GM18868 (cell line): ENCODE measurements around the gene COX17.

ENCODE experiments used
- ATAC-seq: cut with Tn5 transposase; IDR thresholded peaks from one replicate; pipeline ENCODE4 v1.9.1; 2021; ENCODE audit warnings: mild to moderate bottlenecking, moderate library complexity; ENCODE audit not compliant: unreplicated experiment

The COX17 gene

DNA sequence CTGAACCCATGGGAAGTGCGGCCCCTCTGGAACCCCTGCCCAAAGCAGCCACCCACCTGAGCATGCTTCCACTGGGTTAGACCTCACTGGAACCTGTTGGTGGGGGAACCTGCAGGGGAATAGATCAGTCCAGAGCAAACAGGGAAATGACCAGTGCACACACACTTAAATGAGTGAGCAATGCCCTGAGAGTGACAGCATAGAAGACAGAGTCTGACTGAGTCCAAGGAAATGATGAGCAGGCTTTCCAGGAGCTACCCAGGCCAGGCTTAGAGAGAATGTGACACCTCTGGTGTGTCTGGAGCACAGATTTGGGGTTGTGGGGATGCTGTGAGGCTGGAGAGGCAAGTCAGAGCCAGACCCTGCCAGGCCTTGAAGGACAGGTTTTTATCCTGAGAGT is 51.0 kb downstream of the COX17 start:
- ATAC-seq, result no peak

DNA sequence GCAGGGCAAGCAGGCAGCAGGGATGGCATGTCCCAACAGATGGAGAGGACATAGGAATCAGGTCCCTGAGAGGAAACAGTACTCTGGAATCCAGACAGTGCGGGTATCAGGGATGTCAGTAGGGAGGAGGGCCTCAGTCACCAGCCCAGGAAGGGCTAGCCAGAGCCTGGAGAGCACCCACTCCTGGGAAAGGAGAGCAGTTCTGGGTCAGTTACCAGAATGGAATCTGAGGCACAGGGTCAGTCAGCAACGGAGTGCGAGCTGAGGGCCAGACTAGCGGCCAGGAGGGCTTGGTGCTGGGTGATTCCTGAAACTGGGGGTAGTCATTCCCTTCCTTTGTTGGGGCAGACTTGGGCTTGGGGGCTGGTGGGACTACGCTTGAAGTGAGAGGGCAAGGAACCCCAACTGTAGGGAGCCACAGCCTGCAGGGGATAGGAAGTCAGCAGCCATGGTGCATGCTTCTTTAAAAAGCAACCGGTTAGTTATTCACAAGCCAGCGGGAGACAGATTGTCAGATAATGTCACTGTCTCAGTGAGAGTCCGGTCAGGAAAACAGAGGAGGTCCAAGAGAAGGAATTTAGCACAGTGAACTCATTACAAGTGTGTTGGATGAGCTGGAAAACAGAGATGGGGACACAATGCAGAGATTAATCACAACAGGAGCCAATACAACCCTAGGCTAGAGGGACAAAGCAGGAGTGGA is 51.6 kb downstream of the COX17 start:
- no peak for ATAC-seq

DNA sequence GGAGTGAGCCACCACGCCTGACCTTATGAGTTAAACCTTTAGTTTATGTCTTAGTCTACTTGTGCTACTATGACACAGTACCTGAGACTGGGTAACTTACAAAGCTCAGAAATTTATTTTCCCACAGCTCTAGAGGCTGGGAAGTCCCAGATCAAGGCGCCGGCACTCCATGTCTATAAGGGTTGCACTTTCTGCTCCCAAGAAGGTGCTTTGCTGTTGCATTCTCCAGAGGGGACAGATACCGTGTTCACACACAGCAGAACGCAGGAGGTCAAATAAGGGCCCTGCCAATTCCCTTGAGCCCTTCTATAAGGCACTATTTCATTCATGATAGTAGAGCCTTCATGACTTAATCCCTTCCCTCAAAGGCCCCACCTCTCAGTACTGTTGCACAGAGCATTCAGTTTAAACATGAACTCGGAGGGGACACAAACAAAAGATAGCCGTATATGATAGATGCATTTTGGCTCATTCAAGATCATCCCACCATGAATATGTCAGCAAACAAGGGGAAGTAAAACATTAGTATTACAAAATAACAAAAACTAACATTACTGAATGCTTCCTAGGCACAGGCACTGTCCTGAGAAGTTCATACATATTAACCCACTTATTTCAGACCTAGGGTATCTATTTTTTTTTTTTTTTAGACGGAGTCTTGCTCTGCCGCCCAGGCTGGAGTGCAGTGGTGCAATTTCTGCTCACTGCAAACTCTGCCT is 53.0 kb downstream of the COX17 start:
- no peak for ATAC-seq

DNA sequence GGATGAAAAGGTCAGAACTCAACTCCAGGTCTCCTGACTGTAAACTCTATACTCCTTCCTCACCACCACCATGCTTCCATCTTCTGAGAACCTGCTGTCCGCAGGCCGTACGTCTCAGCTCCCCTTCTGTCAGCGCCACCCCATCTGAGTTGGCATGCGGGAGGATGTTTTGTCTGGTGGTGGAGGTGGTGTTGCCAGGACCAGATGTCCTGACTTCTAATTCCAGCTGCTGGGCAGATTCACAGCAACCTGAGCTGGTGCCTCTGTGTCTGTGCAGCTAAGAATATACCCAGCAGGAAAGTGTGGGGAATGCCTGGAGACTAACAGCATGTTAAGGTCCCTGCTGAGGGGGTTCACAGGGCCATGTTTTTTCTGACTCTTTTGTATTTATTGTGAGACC is 56.3 kb downstream of the COX17 start:
- ATAC-seq, result no peak
